IMR-90 (cell line): ENCODE results near the gene SIPA1. TPM values are rescaled to one million over a fixed set of nuclear protein-coding genes. Genes with fewer than 3 reads are reported as not detected.

Experiments used
- ATAC-seq: fragments of 200-7000 bp; cut with Tn5 transposase; 2 replicates; pipeline ENCODE4 v1.9.1; 2020; ENCODE audit warnings: low read depth, mild to moderate bottlenecking, moderate library complexity
- BruUV-seq: library from RNA; stranded (reverse); fragments of 400-500 nt; replicated peaks from 2 replicates; lab custom pipeline; 2021; lab: Mats Ljungman, UMichigan
- CTCF ChIA-PET: fragments of 300-600 bp; formaldehyde crosslinking; extraction: SDS; loops from one replicate; lab custom pipeline; 2021; ENCODE audit warnings: antibody characterized with exemption; lab: Yijun Ruan, JAX
- POLR2A ChIA-PET: fragments of 300-600 bp; sonication (Branson Sonifier 250); formaldehyde crosslinking; loops from one replicate; lab custom pipeline; 2022; ENCODE audit warnings: antibody characterized with exemption; ENCODE audit not compliant: unreplicated experiment; lab: Charles Lee
- DNase-seq: peaks from one replicate; pipeline ENCODE4 v3.0.0; 2013
- H2AFZ ChIP-seq: replicated peaks from 2 replicates; pipeline ENCODE3; 2013; ENCODE audit warnings: low read length, mild to moderate bottlenecking; ENCODE audit not compliant: poor library complexity
- H2AK5ac ChIP-seq: 2 replicates; pipeline ENCODE4 v1.6.1; 2013; ENCODE audit warnings: low read depth, low read length, inconsistent platforms
- H2AK9ac ChIP-seq: replicated peaks from 2 replicates; pipeline ENCODE3; 2013; ENCODE audit warnings: mild to moderate bottlenecking, low read depth, low read length, moderate library complexity; ENCODE audit not compliant: poor library complexity
- H2BK120ac ChIP-seq: 2 replicates; pipeline ENCODE4 v1.6.1; 2013; ENCODE audit warnings: low read depth, low read length, inconsistent platforms
- H2BK15ac ChIP-seq: 3 replicates; pipeline ENCODE4 v1.6.1; 2013; ENCODE audit warnings: low read depth, low read length, inconsistent platforms
- H2BK20ac ChIP-seq: 2 replicates; pipeline ENCODE4 v1.6.1; 2013; ENCODE audit warnings: low read depth, mild to moderate bottlenecking, inconsistent platforms, low read length, moderate library complexity
- H2BK5ac ChIP-seq: 2 replicates; pipeline ENCODE4 v1.6.1; 2013; ENCODE audit warnings: mild to moderate bottlenecking, low read depth, low read length, inconsistent platforms; ENCODE audit not compliant: poor library complexity, severe bottlenecking
- H3K14ac ChIP-seq: replicated peaks from 2 replicates; pipeline ENCODE4 v1.6.1; 2013; ENCODE audit warnings: low read depth, low read length, inconsistent platforms
- H3K18ac ChIP-seq: 2 replicates; pipeline ENCODE4 v1.6.1; 2013; ENCODE audit warnings: low read depth, low read length, control low read depth
- H3K23ac ChIP-seq: 2 replicates; pipeline ENCODE4 v1.6.1; 2013; ENCODE audit warnings: low read depth, low read length, inconsistent platforms
- H3K27ac ChIP-seq: 2 replicates; pipeline ENCODE4 v1.5.1; 2013; ENCODE audit warnings: mild to moderate bottlenecking, control low read depth, low read length; ENCODE audit not compliant: insufficient read depth
- H3K27me3 ChIP-seq: 2 replicates; pipeline ENCODE4 v1.6.1; 2013; ENCODE audit warnings: low read length; ENCODE audit not compliant: control insufficient read depth, insufficient read depth
- H3K36me3 ChIP-seq: 2 replicates; pipeline ENCODE4 v1.6.1; 2013; ENCODE audit warnings: low read length, mixed read lengths; ENCODE audit not compliant: control insufficient read depth, insufficient read depth
- H3K4ac ChIP-seq: 2 replicates; pipeline ENCODE4 v1.6.1; 2013; ENCODE audit warnings: low read depth, low read length, inconsistent platforms
- H3K4me1 ChIP-seq: 2 replicates; pipeline ENCODE4 v1.6.1; 2013; ENCODE audit warnings: low read length, mixed read lengths; ENCODE audit not compliant: control insufficient read depth, insufficient read depth
- H3K4me2 ChIP-seq: 2 replicates; pipeline ENCODE4 v1.6.1; 2013; ENCODE audit warnings: low read depth, mild to moderate bottlenecking, control low read depth, low read length, moderate library complexity
- H3K4me3 ChIP-seq: 2 replicates; pipeline ENCODE4 v1.5.1; 2013; ENCODE audit warnings: low read depth, mild to moderate bottlenecking, control low read depth, low read length, moderate library complexity; ENCODE audit not compliant: insufficient read depth
- H3K56ac ChIP-seq: 2 replicates; pipeline ENCODE4 v1.6.1; 2013; ENCODE audit warnings: low read length, inconsistent platforms; ENCODE audit not compliant: insufficient read depth; ENCODE audit errors: extremely low read depth
- H3K79me1 ChIP-seq, 2 experiments: 2 replicates each; pipeline ENCODE4 v1.6.1; 2013; ENCODE audit warnings: low read length in 2 of 2, inconsistent platforms in 1 of 2, low read depth in 1 of 2
- H3K9ac ChIP-seq: 2 replicates; pipeline ENCODE4 v1.6.1; 2013; ENCODE audit warnings: low read depth, low read length, control low read depth
- H3K9me1 ChIP-seq: 2 replicates; pipeline ENCODE4 v1.6.1; 2013; ENCODE audit warnings: low read length, inconsistent platforms; ENCODE audit not compliant: insufficient read depth
- H3K9me3 ChIP-seq: 2 replicates; pipeline ENCODE4 v1.6.1; 2013; ENCODE audit warnings: low read length; ENCODE audit not compliant: control insufficient read depth, insufficient read depth
- H4K20me1 ChIP-seq: 2 replicates; pipeline ENCODE4 v1.6.1; 2013; ENCODE audit warnings: low read length, inconsistent platforms; ENCODE audit not compliant: insufficient read depth
- H4K5ac ChIP-seq: 2 replicates; pipeline ENCODE4 v1.6.1; 2013; ENCODE audit warnings: mild to moderate bottlenecking, low read depth, low read length, control low read depth
- H4K8ac ChIP-seq, 2 experiments: 2 replicates each; pipeline ENCODE4 v1.6.1; 2013; ENCODE audit warnings: low read depth in 2 of 2, low read length in 2 of 2, control low read depth in 1 of 2, inconsistent platforms in 1 of 2
- H4K91ac ChIP-seq: 2 replicates; pipeline ENCODE4 v1.6.1; 2013; ENCODE audit warnings: low read depth, low read length, inconsistent platforms; ENCODE audit not compliant: insufficient read depth
- BHLHE40 ChIP-seq: fragments of 150-350 bp; IDR thresholded peaks from 2 replicates; pipeline ENCODE4 v1.6.1; 2016; ENCODE audit warnings: mild to moderate bottlenecking, low read depth, low read length
- CEBPB ChIP-seq: IDR thresholded peaks from 2 replicates; pipeline ENCODE4 v1.6.1; 2012; ENCODE audit warnings: low read depth, low read length, improper control_type of control experiment
- CHD1 ChIP-seq: IDR thresholded peaks from 2 replicates; pipeline ENCODE4 v1.6.1; 2012; ENCODE audit warnings: low read depth, low read length, improper control_type of control experiment
- CTCF ChIP-seq: conservative IDR thresholded peaks from 2 replicates; pipeline ENCODE4 v1.5.1; 2012; ENCODE audit warnings: mild to moderate bottlenecking, low read depth, low read length, improper control_type of control experiment
- ELK1 ChIP-seq: fragments of 150-350 bp; IDR thresholded peaks from 2 replicates; pipeline ENCODE4 v1.6.1; 2016; ENCODE audit warnings: low read depth, mild to moderate bottlenecking, low read length, moderate library complexity, borderline replicate concordance
- FOS ChIP-seq: fragments of 150-350 bp; IDR thresholded peaks from 2 replicates; pipeline ENCODE4 v1.6.1; 2016; ENCODE audit warnings: low read depth, low read length
- MAFK ChIP-seq: IDR thresholded peaks from 2 replicates; pipeline ENCODE4 v1.6.1; 2012; ENCODE audit warnings: low read depth, low read length, improper control_type of control experiment
- MAZ ChIP-seq: IDR thresholded peaks from 2 replicates; pipeline ENCODE4 v1.6.1; 2012; ENCODE audit warnings: low read depth, mild to moderate bottlenecking, low read length, improper control_type of control experiment, moderate library complexity, borderline replicate concordance
- MXI1 ChIP-seq: IDR thresholded peaks from 2 replicates; pipeline ENCODE4 v1.6.1; 2012; ENCODE audit warnings: low read depth, mild to moderate bottlenecking, low read length, moderate library complexity, borderline replicate concordance
- NFE2L2 ChIP-seq: fragments of 150-350 bp; IDR thresholded peaks from 2 replicates; pipeline ENCODE4 v1.6.1; 2016; ENCODE audit warnings: low read depth, mild to moderate bottlenecking, low read length
- POLR2A ChIP-seq: IDR thresholded peaks from 2 replicates; pipeline ENCODE4 v1.6.1; 2012; ENCODE audit warnings: mild to moderate bottlenecking, low read depth, low read length
- RAD21 ChIP-seq: IDR thresholded peaks from 2 replicates; pipeline ENCODE4 v1.6.1; 2012; ENCODE audit warnings: low read length, improper control_type of control experiment
- RCOR1 ChIP-seq: IDR thresholded peaks from 2 replicates; pipeline ENCODE4 v1.6.1; 2012; ENCODE audit warnings: mild to moderate bottlenecking, low read length, improper control_type of control experiment; ENCODE audit not compliant: insufficient replicate concordance
- RFX5 ChIP-seq: IDR thresholded peaks from 2 replicates; pipeline ENCODE4 v1.8.0; 2012; ENCODE audit warnings: low read depth, mild to moderate bottlenecking, low read length, moderate library complexity
- SMC3 ChIP-seq: fragments of 150-350 bp; IDR thresholded peaks from 2 replicates; pipeline ENCODE4 v1.6.1; 2016; ENCODE audit warnings: low read depth, mild to moderate bottlenecking, antibody characterized with exemption, low read length, moderate library complexity
- USF2 ChIP-seq: fragments of 150-350 bp; IDR thresholded peaks from 2 replicates; pipeline ENCODE4 v1.6.1; 2017; ENCODE audit warnings: mild to moderate bottlenecking, antibody characterized with exemption, low read length, low read depth
- WGBS, 2 experiments: methylation state at CpG; one replicate each; pipeline versions ENCODE4 v1.1.5 to v1.1.7; 2013; ENCODE audit warnings: missing lambda C conversion rate in 2 of 2; ENCODE audit not compliant: insufficient read length in 1 of 2; ENCODE audit errors: extremely low coverage in 2 of 2; 5-methylcytosine and 5-hydroxymethylcytosine counted together
- dilution Hi-C: fragments of 300-500 bp; cut with HindIII; formaldehyde crosslinking; loops from one replicate; pipeline ENCODE4 v1.14.3; 2018; ENCODE audit warnings: low sequenced_read_pairs; ENCODE audit not compliant: unreplicated experiment
- in situ Hi-C: fragments of 300-500 bp; cut with MboI; formaldehyde crosslinking; loops from 3 replicates; pipeline ENCODE4 v1.14.3; 2019; ENCODE audit warnings: low sequenced_read_pairs, inconsistent platforms, mixed read lengths
- intact Hi-C: fragments of 100-400 bp; cut with micrococcal nuclease; formaldehyde crosslinking; loops from 2 replicates; pipeline ENCODE4 v1.10.0; 2022
- polyA plus RNA-seq, 3 experiments: library from polyadenylated mRNA; depleted of rRNA; stranded (reverse); fragments of >200 nt; gene quantifications; 2 replicates each; pipeline ENCODE4 v1.2.3, GENCODE V29; 2012; ENCODE audit warnings: low replicate concordance in 1 of 3
- total RNA-seq: library from RNA; depleted of rRNA; stranded (reverse); fragments of >200 nt; gene quantifications from 2 replicates; pipeline ENCODE4 v1.2.3, GENCODE V29; 2012

The SIPA1 gene
- total and polyA plus RNA-seq, 2 of the 4 experiments (the other 2 are of a cell fraction): 10.6 to 39.7 TPM

GRCh38 chr11:65621460-65621859, 16.4 kb upstream of the SIPA1 start:
- H2BK5ac ChIP-seq: no peak overlapping the region
- no peak overlapping the region for H3K18ac ChIP-seq
- CTCF ChIA-PET: no interaction called here
- peaks cover 3% of the 10 kb centered on the region; the same call in 1 of the 2 replicates for H3K4me1 ChIP-seq
- no peaks in the 10 kb centered on the region for H3K27me3 ChIP-seq
- POLR2A ChIA-PET: interaction anchor here (0.5 kb wide), 1 partner anchor 15 kb away, joined by 8 read pairs; no protein-coding TSS in a partner anchor
- dilution Hi-C loops (no loop called here), intact Hi-C loops (no loop called here), in situ Hi-C loops (no loop called here)
- H4K91ac ChIP-seq: no peak overlapping the region
- no peaks in the 10 kb centered on the region for H3K9me3 ChIP-seq
- H4K8ac ChIP-seq: no peak overlapping the region
- H2BK120ac ChIP-seq: no peak overlapping the region
- H3K23ac ChIP-seq: no peak overlapping the region
- H3K4me3 ChIP-seq: no peak overlapping the region
- ATAC-seq (no peak), DNase-seq (no peak)
- H3K56ac ChIP-seq: no peak overlapping the region
- no TSS peak for BruUV-seq
- H2AFZ ChIP-seq: no peak overlapping the region
- no peak overlapping the region for H3K9ac ChIP-seq
- H4K5ac ChIP-seq: no peak overlapping the region
- no peak overlapping the region for H2BK20ac ChIP-seq
- H2BK15ac ChIP-seq: no peak overlapping the region
- H3K4me2 ChIP-seq: no peak overlapping the region
- no peaks in the 10 kb centered on the region for H3K9me1 ChIP-seq
- no peak overlapping the region for H2AK9ac ChIP-seq
- WGBS, 2 experiments: 97% methylated on average over 5 of the region's 14 CpGs; no CpG with 5 or more reads in 1 of the 2 experiments
- no peak overlapping the region for H3K27ac ChIP-seq
- peaks cover 17% of the 10 kb centered on the region; the same call in 1 of the 2 replicates for H4K20me1 ChIP-seq
- H3K36me3 ChIP-seq: peaks cover 75% of the 10 kb centered on the region
- H3K14ac ChIP-seq: no peak overlapping the region
- no peak for TF ChIP-seq CHD1
- no peak for TF ChIP-seq MAFK
- TF ChIP-seq POLR2A: no peak
- TF ChIP-seq CEBPB: no peak
- no peak for TF ChIP-seq RFX5
- no peak for TF ChIP-seq FOS
- TF ChIP-seq USF2: no peak
- no peak for TF ChIP-seq SMC3
- no peak for TF ChIP-seq MAZ
- no peak for TF ChIP-seq MXI1
- no peak for TF ChIP-seq BHLHE40
- no peak for TF ChIP-seq RCOR1
- no peak for TF ChIP-seq ELK1
- no peak for TF ChIP-seq CTCF
- TF ChIP-seq NFE2L2: no peak
- TF ChIP-seq RAD21: no peak
- H2AK5ac ChIP-seq: no peak overlapping the region
- H3K79me1 ChIP-seq: peaks cover 17 to 34% of the 10 kb centered on the region in 2 experiments
- H3K4ac ChIP-seq: no peak overlapping the region
